AG10803 (cell line): ENCODE data around the gene AIM2.
A peak's percentile ranks its signal among the peaks of the same experiment; 100 is the strongest.

Experiments
- DNase-seq: peaks from one replicate; pipeline ENCODE4 v3.0.0; 2010; ENCODE audit warnings: low read depth
- H3K4me3 ChIP-seq: 2 replicates; pipeline ENCODE4 v1.5.1; 2011; ENCODE audit warnings: mild to moderate bottlenecking, low read length, control low read depth
- CTCF ChIP-seq: conservative IDR thresholded peaks from 2 replicates; pipeline ENCODE4 v1.5.1; 2011; ENCODE audit warnings: mild to moderate bottlenecking, low read length, control low read depth, inconsistent platforms

The AIM2 gene

DNA sequence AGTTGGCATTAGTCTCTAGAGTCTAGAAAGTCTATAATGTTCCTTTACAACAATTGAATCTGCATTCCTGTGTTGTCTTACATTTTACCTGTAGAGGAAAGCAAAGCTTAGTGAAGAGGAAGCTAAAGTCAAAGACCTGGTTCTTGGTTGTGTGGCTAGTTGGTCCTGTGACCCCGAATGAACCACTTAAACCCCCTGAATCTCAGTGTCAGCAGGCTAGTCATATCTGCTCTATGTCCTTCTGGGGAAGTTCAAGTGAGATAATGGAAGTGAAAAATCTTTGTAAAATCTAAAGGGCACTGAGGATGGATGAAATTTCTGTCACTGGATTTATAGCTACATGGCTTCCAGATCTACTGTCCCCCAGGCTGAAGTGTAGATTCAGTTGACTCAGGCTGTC lies 24.0 kb upstream of the AIM2 start:
- H3K4me3 ChIP-seq: no peak overlapping the region
- no peak for DNase-seq
- TF ChIP-seq CTCF: no peak

GRCh38 chr1:159098596-159098995 lies 22.0 kb upstream of the AIM2 start:
- H3K4me3 ChIP-seq: no peak overlapping the region
- TF ChIP-seq CTCF: no peak
- DNase-seq: no peak

DNA sequence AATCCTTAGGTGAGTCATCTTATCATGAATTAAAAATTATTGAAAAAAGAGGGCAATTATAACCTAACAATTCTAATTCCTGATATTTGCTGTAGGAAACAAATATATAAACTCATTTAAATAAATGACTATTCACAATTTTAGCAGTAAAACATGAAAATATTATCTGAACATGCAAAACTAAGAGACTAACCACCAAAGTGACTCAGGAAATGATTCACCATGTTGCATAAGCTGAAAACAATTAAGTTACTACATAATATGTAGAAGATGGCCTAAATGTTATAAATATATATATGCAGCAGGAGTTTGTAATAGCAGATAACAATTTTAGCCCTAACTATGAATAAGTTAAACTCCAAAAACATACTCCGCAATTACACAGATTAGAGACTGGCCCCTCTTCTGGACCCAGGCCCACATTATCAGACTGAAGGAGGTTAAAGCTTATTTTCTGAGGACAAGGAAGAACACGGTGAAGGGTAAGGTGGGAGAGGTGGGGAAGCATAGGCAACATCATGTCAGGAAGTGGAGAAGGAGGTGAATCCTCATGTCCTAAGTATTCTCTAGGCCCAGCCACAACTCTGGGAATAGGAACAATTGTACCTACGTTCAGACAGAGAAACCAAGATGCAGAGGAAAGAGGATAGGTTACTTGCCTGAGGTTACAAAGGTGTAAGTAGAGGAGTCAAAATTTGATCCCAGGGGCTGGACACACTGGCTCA lies 15.6 kb upstream of the AIM2 start:
- DNase-seq: peak; percentile 78
- no peak for TF ChIP-seq CTCF
- no peak overlapping the region for H3K4me3 ChIP-seq

DNA sequence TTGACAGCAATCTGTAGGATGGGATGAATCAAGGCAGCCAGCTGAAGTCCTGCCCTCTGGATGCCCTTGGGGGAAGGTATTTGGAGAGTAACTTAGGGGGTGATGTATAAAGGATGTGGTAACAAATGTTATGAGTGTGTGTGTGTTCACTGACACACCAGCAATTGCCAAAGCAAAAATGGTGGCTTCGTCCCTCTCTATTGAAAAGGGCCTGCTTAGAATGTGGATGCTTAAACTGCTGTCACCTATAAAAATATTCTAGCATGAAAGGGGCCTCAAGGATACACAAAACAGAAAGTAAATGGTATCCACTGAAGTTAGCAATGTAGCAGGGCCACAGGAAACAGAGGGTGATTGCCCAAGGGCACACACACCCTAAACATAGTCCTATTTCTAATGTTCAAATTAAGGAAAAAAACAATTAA lies 15.1 kb upstream of the AIM2 start:
- no peak for TF ChIP-seq CTCF
- H3K4me3 ChIP-seq: no peak overlapping the region
- DNase-seq: peak; percentile 59

- no peak for TF ChIP-seq CTCF
- H3K4me3 ChIP-seq: no peak overlapping the region
- DNase-seq: no peak
Measured at GRCh38 chr1:159091180-159091560, 14.6 kb upstream of the AIM2 start.

- no peak for DNase-seq
- TF ChIP-seq CTCF: no peak
- H3K4me3 ChIP-seq: no peak overlapping the region
Measured at GRCh38 chr1:159090286-159091179, 14.0 kb upstream of the AIM2 start.
